Transverse colon (tissue), 4 donors: ENCODE measurements around the gene IL18R1. TPM values are rescaled to one million over a fixed set of nuclear protein-coding genes. Genes with fewer than 3 reads are reported as not detected.

Experiments
- DNase-seq: peaks from one replicate; pipeline ENCODE4 v3.0.0-alpha.2; 2019
- H3K27ac ChIP-seq, 4 donors: fragments of 200-600 bp; sonication (generic); 2 replicates each; pipeline ENCODE4 v1.5.1; 2016 to 2018; ENCODE audit warnings: inconsistent platforms in 4 of 4
- H3K27me3 ChIP-seq: fragments of 200-600 bp; sonication (generic); 2 replicates; pipeline ENCODE4 v1.5.1; 2017; ENCODE audit warnings: inconsistent platforms
- H3K36me3 ChIP-seq, 4 donors: fragments of 200-600 bp; sonication (generic); 2 replicates each; pipeline ENCODE4 v1.5.1; 2017 to 2019; ENCODE audit warnings: inconsistent platforms in 4 of 4
- H3K4me1 ChIP-seq, 4 donors: fragments of 200-600 bp; sonication (generic); 2 replicates each; pipeline ENCODE4 v1.5.1; 2017 to 2020; ENCODE audit warnings: inconsistent platforms in 4 of 4
- H3K4me3 ChIP-seq, 4 donors: fragments of 200-600 bp; sonication (generic); 1 replicate in 1 of 4; 2 replicates in 3 of 4; pipeline versions ENCODE4 v1.5.1 to v1.6.1; 2017 to 2019; ENCODE audit warnings: inconsistent platforms in 4 of 4
- H3K9me3 ChIP-seq, 2 donors: fragments of 200-600 bp; sonication (generic); 2 replicates each; pipeline ENCODE4 v1.5.1; 2017 to 2019; ENCODE audit warnings: inconsistent platforms in 2 of 2
- CTCF ChIP-seq, 5 experiments: fragments of 200-600 bp in 3 of 5; fragments of 450-650 bp in 2 of 5; sonication (generic) in 3 of 5; IDR thresholded peaks; 1 replicate in 2 of 5; 2 replicates in 3 of 5; pipeline ENCODE4 v1.5.1; 2016 to 2017; ENCODE audit warnings: antibody characterized with exemption in 5 of 5, inconsistent platforms in 3 of 5, mild to moderate bottlenecking in 2 of 5, moderate library complexity in 1 of 5
- EP300 ChIP-seq: sonication (generic); formaldehyde crosslinking; IDR thresholded peaks from one replicate; pipeline ENCODE4 v1.6.1; 2017; ENCODE audit warnings: antibody characterized with exemption, low read depth
- POLR2A ChIP-seq: fragments of 450-650 bp; IDR thresholded peaks from one replicate; pipeline ENCODE4 v1.6.1; 2016; ENCODE audit warnings: antibody characterized with exemption, mild to moderate bottlenecking, moderate library complexity
- POLR2AphosphoS5 ChIP-seq, 3 donors: sonication (generic); formaldehyde crosslinking; IDR thresholded peaks; one replicate each; pipeline ENCODE4 v1.6.1; 2016; ENCODE audit warnings: antibody characterized with exemption in 3 of 3
- WGBS, 2 donors: methylation state at CpG; one replicate each; pipeline ENCODE4 v1.1.5; 2018; ENCODE audit warnings: low coverage in 1 of 2; 5-methylcytosine and 5-hydroxymethylcytosine counted together
- in situ Hi-C, 4 donors: fragments of 200-750 bp; cut with MboI; loops; one replicate each; pipeline versions ENCODE4 v1.15.0 to v1.15.1; 2017; ENCODE audit warnings: low sequenced_read_pairs in 3 of 4, low pct_ligation_motif_present in 1 of 4, low pct_unique_long_range_greater_than_20kb in 1 of 4
- intact Hi-C: fragments of 100-400 bp; cut with DNase I; formaldehyde crosslinking; loops from one replicate; pipeline ENCODE4 v1.15.1; 2023; ENCODE audit warnings: low total_unique reads
- total RNA-seq, 4 donors: library from RNA; depleted of rRNA; stranded (reverse); fragments of >200 nt; gene quantifications; one replicate each; pipeline ENCODE4 v1.1.0, GENCODE V29; 2016

Gene IL18R1
- total RNA-seq, 4 donors from 2014 or later: 0.75 to 6.0 (median 2.8) TPM

DNA sequence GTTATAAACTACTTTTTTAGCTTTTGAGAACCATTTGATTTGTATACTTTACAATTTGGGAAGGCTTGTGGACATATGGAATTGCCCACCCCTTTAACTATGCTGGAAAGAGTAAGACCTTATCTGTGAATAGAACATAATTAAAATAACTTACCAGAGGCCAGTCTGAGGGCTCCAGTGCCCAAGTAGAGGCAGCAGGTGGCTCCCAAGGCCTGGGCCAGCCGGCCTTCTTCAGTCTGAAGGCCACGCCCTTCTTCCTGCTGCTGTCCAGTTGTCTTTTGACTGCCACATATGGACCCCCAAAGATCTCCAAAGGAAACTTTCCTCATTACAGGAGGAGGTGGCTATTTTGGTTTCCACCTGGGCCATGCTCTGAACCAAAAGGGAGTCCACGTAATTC, 55.4 kb downstream of the IL18R1 start:
- TF ChIP-seq POLR2AphosphoS5 (IDR thresholded peaks at IDR 0.05): no peak
- no peaks in the 10 kb centered on the region for H3K27me3 ChIP-seq
- DNase-seq: no peak
- no peaks in the 10 kb centered on the region for H3K4me1 ChIP-seq
- in situ Hi-C loops (no loop called here), intact Hi-C loops (no loop called here)
- H3K36me3 ChIP-seq: no peaks in the 10 kb centered on the region
- no peak overlapping the region for H3K27ac ChIP-seq
- H3K9me3 ChIP-seq: no peaks in the 10 kb centered on the region
- no peak overlapping the region for H3K4me3 ChIP-seq
- 89 to 93% methylated on average over 3 of the region's 3 CpGs for WGBS, 2 donors

GRCh38 chr2:102412199-102412598, 56.6 kb downstream of the IL18R1 start:
- Histone ChIP-seq H3K36me3 (no peaks in the 10 kb centered on the region), H3K4me1 (no peaks in the 10 kb centered on the region), H3K9me3 (no peaks in the 10 kb centered on the region), H3K4me3 (no peak overlapping the region), H3K27ac (no peak overlapping the region), H3K27me3 (no peaks in the 10 kb centered on the region)
- TF ChIP-seq CTCF (IDR thresholded peaks at IDR 0.05): no peak
- TF ChIP-seq POLR2AphosphoS5 (IDR thresholded peaks at IDR 0.05): no peak
- no peak for TF ChIP-seq POLR2A
- no peak for TF ChIP-seq EP300
- in situ Hi-C loops: no loop called here
- 84 to 86% methylated on average over 3 of the region's 3 CpGs for WGBS, 2 donors
- no peak for DNase-seq
- intact Hi-C loops: no loop called here

DNA sequence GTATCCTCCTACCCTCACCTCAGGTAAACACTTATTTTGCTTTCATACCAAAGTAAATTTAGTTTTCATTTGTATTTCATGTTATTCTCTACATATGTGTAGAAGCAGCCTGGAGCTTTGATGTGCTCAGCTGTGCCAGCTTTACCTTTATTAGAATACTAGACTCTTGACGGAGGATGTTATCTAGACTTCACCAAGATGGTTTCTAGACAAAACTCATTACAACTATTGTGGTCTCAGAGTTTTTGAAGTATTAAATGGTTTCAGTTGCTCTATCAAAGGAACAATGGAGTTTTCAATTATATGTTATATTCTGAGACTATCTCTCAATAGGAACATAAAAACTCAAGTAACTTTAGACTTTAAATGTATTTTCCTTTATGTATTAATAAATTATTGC, 62.4 kb downstream of the IL18R1 start:
- intact Hi-C loops (no loop called here), in situ Hi-C loops (no loop called here)
- Histone ChIP-seq H3K4me3 (no peak overlapping the region), H3K9me3 (no peaks in the 10 kb centered on the region), H3K36me3 (no peaks in the 10 kb centered on the region), H3K4me1 (no peaks in the 10 kb centered on the region), H3K27ac (peak overlapping the region in 1 of 4 donors; percentile 21), H3K27me3 (no peaks in the 10 kb centered on the region)
- no peak for TF ChIP-seq POLR2AphosphoS5 (IDR thresholded peaks at IDR 0.05)
- TF ChIP-seq POLR2A: no peak
- no peak for DNase-seq
- 85 to 100% methylated on average over 1 of the region's 1 CpG for WGBS, 2 donors

GRCh38 chr2:102418421-102418961, 62.9 kb downstream of the IL18R1 start:
- Histone ChIP-seq H3K27ac (peak overlapping the region in 2 of 4 donors; percentile 9 to 56), H3K36me3 (no peaks in the 10 kb centered on the region), H3K9me3 (no peaks in the 10 kb centered on the region), H3K4me1 (no peaks in the 10 kb centered on the region), H3K4me3 (no peak overlapping the region), H3K27me3 (no peaks in the 10 kb centered on the region)
- no peak for DNase-seq
- TF ChIP-seq POLR2AphosphoS5 (IDR thresholded peaks at IDR 0.05): peak in 2 of 3 donors; percentile 13 to 20
- no peak for TF ChIP-seq EP300
- peak; percentile 14 for TF ChIP-seq POLR2A
- TF ChIP-seq CTCF (IDR thresholded peaks at IDR 0.05): no peak
- in situ Hi-C loops: no loop called here
- WGBS, 2 donors: 29 to 51% methylated on average over 2 of the region's 2 CpGs
- intact Hi-C loops: no loop called here

DNA sequence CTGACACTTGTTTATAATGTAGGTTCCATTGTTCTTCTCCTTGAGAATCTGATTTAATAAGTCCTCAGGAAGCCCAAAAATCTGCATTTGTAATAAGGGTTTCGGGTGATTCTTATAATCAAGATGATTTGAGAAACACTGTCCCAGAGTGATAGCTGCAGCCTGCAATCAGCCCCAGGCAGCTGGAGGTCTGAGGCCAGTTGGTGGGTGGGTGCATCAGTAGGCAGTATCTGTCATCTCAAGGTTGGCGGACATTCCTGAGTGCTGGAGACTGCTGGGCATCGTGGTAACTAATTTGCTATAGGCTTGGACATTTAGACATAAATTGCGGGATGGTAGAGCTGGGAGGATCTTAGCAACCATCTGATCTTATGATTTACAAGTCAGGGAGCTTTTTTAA, 64.7 kb downstream of the IL18R1 start:
- WGBS, 2 donors: 87 to 93% methylated on average over 3 to 4 of the region's 4 CpGs
- Histone ChIP-seq H3K4me1 (no peaks in the 10 kb centered on the region), H3K9me3 (no peaks in the 10 kb centered on the region), H3K4me3 (no peak overlapping the region), H3K27ac (no peak overlapping the region), H3K36me3 (no peaks in the 10 kb centered on the region), H3K27me3 (no peaks in the 10 kb centered on the region)
- in situ Hi-C loops: no loop called here
- no peak for DNase-seq
- intact Hi-C loops: no loop called here
- no peak for TF ChIP-seq POLR2AphosphoS5 (IDR thresholded peaks at IDR 0.05)
- TF ChIP-seq CTCF (IDR thresholded peaks at IDR 0.05): no peak
- no peak for TF ChIP-seq POLR2A
- no peak for TF ChIP-seq EP300
